Suprapubic skin (tissue), 4 donors: ENCODE data around the gene CADM2.

Experiments used
- EP300 ChIP-seq: sonication (generic); formaldehyde crosslinking; IDR thresholded peaks from one replicate; pipeline ENCODE4 v1.6.1; 2017; ENCODE audit warnings: antibody characterized with exemption
- POLR2A ChIP-seq, 2 donors: fragments of 450-650 bp; IDR thresholded peaks; one replicate each; pipeline ENCODE4 v1.6.1; 2017; ENCODE audit warnings: antibody characterized with exemption in 2 of 2, mild to moderate bottlenecking in 2 of 2, moderate library complexity in 2 of 2
- POLR2AphosphoS5 ChIP-seq, 3 donors: sonication (generic); formaldehyde crosslinking; IDR thresholded peaks; one replicate each; pipeline ENCODE4 v1.6.1; 2017; ENCODE audit warnings: antibody characterized with exemption in 3 of 3
- TF ChIP-seq, protein P1 (sequence below), 2 donors: fragments of 200-600 bp in 1 of 2; fragments of 450-650 bp in 1 of 2; sonication (generic) in 1 of 2; IDR thresholded peaks; one replicate each; pipeline ENCODE4 v1.5.1; 2016 to 2019; ENCODE audit warnings: antibody characterized with exemption in 2 of 2, mild to moderate bottlenecking in 1 of 2, moderate library complexity in 1 of 2

DNA sequence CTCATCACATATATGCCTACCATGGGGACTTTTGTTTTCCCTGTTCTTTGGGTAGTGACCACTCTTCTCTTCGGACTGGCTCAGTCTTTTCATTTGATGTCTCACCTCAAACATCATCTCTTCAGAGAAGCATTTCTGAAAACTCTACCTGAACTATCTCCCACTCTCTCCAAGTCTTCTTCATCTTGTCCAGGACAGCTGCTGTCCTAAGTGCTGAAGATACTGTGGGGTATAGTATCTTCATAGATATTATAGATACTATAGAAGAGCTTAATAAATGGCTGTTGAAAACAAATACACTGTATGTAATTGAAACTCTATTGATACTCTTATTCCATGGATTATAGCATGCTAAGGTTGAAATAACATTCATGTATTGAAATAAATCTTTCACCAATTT is 672.3 kb downstream of the CADM2 start:
- TF ChIP-seq EP300 (no peak), POLR2AphosphoS5 (IDR thresholded peaks at IDR 0.05) (no peak), POLR2A (IDR thresholded peaks at IDR 0.05) (no peak)
- TF ChIP-seq, protein P1, sequence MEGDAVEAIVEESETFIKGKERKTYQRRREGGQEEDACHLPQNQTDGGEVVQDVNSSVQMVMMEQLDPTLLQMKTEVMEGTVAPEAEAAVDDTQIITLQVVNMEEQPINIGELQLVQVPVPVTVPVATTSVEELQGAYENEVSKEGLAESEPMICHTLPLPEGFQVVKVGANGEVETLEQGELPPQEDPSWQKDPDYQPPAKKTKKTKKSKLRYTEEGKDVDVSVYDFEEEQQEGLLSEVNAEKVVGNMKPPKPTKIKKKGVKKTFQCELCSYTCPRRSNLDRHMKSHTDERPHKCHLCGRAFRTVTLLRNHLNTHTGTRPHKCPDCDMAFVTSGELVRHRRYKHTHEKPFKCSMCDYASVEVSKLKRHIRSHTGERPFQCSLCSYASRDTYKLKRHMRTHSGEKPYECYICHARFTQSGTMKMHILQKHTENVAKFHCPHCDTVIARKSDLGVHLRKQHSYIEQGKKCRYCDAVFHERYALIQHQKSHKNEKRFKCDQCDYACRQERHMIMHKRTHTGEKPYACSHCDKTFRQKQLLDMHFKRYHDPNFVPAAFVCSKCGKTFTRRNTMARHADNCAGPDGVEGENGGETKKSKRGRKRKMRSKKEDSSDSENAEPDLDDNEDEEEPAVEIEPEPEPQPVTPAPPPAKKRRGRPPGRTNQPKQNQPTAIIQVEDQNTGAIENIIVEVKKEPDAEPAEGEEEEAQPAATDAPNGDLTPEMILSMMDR (IDR thresholded peaks at IDR 0.05), result no peak
